ENCODE measurements around the gene OR8H2.
"Not testable (repeated sequence)": the region's sequence is repeated elsewhere in the genome, so short reads cannot be mapped to it uniquely, and the experiment has no call there.

The OR8H2 gene, protein sequence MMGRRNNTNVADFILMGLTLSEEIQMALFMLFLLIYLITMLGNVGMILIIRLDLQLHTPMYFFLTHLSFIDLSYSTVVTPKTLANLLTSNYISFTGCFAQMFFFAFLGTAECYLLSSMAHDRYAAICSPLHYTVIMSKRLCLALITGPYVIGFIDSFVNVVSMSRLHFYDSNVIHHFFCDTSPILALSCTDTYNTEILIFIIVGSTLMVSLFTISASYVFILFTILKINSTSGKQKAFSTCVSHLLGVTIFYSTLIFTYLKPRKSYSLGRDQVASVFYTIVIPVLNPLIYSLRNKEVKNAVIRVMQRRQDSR

GRCh38 chr11:56103210-56103737, at the start of gene OR8H2:
TSS of gene OR8H2 (plus strand) at chr11:56103687. CDS start at chr11:56105043, 1,356 bp downstream.
- DNase-seq: no peak

DNA sequence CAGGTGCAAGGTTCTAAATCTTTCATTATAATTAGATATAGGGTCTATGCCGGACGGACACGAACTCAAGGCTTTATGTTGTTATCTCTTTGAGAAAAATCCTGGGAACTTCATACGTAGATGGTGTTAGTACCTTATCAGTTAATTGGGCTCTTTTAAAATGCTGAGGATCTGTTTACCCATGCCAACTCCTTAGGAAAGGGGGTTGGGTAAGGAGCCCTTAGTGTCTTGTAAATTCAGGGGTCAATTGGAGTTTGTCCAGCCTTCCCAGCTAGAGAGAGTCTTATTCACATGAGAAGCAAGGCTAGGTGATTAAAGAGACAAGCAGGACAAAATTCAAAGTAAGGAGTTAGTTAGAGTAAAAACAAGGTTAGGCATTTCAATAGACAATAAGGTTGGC, 47.1 kb upstream of the OR8H2 start:
- DNase-seq: not testable (repeated sequence)

- DNase-seq: not testable (repeated sequence)
Observed at GRCh38 chr11:56057661-56058237, 45.7 kb upstream of the OR8H2 start.

DNA sequence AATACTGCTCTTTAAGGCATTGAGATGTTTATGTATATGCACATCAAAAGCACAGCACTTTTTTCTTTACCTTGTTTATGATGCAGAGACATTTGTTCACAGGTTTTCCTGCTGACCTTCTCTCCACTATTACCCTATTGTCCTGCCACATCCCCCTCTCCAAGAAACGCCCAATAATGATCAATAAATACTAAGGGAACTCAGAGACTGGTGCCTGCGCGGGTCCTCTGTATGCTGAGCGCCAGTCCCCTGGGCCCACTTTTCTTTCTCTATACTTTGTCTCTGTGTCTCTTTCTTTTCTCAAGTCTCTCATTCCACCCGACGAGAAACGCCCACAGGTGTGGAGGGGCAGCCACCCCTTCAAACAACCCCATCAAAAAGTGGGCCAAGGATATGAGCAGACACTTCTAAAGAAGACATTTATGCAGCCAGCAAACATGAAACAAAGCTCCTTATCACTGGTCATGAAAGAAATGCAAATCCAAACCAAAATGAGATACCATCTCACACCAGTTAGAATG, 45.2 kb upstream of the OR8H2 start:
- not testable (repeated sequence) for DNase-seq

GRCh38 chr11:56066980-56067379, 36.5 kb upstream of the OR8H2 start:
- no peak for DNase-seq

DNA sequence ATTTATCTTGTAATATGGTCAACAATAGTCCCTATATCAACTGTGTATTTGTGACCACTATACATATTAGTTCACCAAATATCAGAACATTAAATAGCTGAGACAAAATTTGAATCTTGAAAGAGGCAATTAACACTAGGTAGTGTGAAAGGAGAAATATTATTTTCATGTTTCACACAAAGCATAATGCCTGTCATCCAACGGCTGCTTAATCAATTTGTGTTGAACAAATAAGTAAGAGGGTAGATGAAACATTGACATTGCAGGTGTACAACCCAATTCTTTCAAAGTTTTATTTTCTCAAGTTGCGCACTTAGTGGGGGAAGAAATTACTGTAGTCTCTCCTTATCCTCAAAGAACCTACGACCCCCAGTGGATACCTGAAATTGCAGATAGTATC, 13.8 kb upstream of the OR8H2 start:
- no peak for DNase-seq

DNA sequence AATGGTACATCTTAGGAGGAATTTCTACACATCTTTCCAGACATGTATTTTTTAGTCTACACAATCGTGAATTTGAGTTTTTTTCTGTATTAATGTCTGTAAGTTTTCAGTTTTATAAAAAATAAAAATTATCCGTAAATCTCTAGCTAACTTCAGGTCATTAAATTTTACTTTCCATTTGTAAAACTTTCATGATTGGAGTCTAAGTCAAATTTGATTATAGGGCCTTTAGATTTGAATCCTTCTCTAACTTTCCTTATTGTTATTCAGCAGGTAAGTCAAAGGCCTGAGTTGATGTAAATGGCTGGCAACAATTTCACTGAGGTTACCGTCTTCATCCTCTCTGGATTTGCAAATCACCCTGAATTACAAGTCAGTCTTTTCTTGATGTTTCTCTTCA, 10.5 kb upstream of the OR8H2 start, which contains the start of gene OR8I2:
Gene OR8I2 (plus strand): TSS at position 301 of the 400 bp plus-strand sequence. CDS start 0 bp downstream, at position 301.
- no peak for DNase-seq

- no peak for DNase-seq
Observed at GRCh38 chr11:56122073-56122472, 18.6 kb downstream of the OR8H2 start, which contains the start of gene OR8H3. TSS of gene OR8H3 (plus strand) at chr11:56122373. CDS start at chr11:56122373, 0 bp downstream.

GRCh38 chr11:56140151-56140661, 36.7 kb downstream of the OR8H2 start, which contains the start of gene OR8J3:
TSS of gene OR8J3 (minus strand) at chr11:56140201. CDS start at chr11:56137718, 2,483 bp downstream.
- DNase-seq: no peak

GRCh38 chr11:56143681-56144080, 40.2 kb downstream of the OR8H2 start:
- not testable (repeated sequence) for DNase-seq

- no peak for DNase-seq
Observed at GRCh38 chr11:56151376-56151775, 47.9 kb downstream of the OR8H2 start.

- no peak for DNase-seq
Observed at GRCh38 chr11:56152333-56152732, 48.8 kb downstream of the OR8H2 start.

All from NCI-H2107 (cell line).